ENCODE results near the gene CSKMT.

Gene CSKMT

DNA sequence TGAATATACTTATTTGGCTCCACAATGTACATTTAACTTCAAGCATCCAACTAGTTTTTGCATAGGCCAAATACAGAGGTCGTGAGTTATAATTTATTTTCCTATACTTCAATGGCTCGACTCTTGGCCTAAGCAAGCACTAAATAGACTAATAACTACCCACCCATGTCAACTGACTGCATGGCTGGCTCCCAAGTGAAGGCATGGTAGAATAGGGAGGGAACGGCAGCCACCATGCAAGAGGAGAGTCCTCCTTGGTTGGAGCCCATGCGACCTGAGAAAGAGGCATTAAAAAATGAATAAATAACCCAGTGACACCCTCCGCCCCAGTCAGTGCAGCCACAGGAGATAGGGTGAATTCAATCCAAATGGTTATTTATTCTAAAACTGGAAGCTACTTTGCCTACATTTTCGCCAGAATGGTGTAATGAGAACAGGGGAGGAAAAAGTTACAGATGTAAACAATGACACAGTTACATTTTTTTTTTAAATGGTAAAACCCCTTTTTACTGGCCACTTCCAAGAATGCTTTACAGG is 47.2 kb downstream of the CSKMT start:
- no peak overlapping the region for H3K4me3 ChIP-seq (ENCODE audit: low read depth, low read length)
- no peak for DNase-seq (ENCODE audit: low read depth)
- TF ChIP-seq, protein P1, sequence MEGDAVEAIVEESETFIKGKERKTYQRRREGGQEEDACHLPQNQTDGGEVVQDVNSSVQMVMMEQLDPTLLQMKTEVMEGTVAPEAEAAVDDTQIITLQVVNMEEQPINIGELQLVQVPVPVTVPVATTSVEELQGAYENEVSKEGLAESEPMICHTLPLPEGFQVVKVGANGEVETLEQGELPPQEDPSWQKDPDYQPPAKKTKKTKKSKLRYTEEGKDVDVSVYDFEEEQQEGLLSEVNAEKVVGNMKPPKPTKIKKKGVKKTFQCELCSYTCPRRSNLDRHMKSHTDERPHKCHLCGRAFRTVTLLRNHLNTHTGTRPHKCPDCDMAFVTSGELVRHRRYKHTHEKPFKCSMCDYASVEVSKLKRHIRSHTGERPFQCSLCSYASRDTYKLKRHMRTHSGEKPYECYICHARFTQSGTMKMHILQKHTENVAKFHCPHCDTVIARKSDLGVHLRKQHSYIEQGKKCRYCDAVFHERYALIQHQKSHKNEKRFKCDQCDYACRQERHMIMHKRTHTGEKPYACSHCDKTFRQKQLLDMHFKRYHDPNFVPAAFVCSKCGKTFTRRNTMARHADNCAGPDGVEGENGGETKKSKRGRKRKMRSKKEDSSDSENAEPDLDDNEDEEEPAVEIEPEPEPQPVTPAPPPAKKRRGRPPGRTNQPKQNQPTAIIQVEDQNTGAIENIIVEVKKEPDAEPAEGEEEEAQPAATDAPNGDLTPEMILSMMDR (IDR thresholded peaks at IDR 0.05; ENCODE audit: control insufficient read depth, extremely low read depth, insufficient read depth), result no peak

DNA sequence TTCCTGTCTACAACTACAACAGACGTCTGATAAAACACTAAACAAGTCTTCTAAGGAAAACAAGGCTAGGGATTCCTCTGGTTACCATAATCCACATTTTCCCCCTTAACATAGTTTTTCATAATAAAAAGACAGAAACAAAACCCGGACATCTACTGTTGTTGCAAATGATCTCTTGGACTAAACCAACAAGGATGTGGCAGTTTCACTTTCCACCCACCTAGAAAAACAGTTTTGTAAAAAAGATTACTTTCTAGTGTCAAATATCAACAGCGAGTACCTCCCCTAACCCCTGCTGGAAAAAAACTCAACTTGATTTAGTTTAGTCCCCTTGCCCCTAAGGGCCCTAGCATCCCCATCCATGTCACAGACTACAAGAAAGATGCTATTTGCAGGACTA is 47.7 kb downstream of the CSKMT start:
- H3K4me3 ChIP-seq (ENCODE audit: low read depth, low read length), result no peak overlapping the region
- TF ChIP-seq, protein P1 (IDR thresholded peaks at IDR 0.05; ENCODE audit: control insufficient read depth, extremely low read depth, insufficient read depth), result no peak
- DNase-seq (ENCODE audit: low read depth), result no peak

DNA sequence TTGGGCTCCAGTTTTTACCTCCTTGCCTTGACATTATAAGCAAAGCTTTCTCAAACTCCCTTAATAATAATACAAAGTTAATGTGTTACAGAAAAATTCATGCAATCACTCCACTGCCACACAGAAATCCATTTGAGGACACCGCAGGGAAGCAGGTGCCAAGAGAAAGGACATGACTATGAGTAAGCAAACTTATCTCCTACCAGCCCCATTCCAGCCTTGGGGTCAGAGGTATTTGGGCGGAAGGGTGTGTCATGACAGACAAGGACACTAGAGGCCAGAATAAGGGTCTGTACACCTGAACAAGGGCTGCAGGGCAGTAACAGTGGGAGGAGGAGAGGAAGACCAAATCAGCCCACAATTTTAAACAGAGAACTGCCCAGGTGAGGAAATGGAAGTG is 48.2 kb downstream of the CSKMT start:
- TF ChIP-seq, protein P1 (IDR thresholded peaks at IDR 0.05; ENCODE audit: control insufficient read depth, extremely low read depth, insufficient read depth), result no peak
- DNase-seq (ENCODE audit: low read depth), result no peak
- no peak overlapping the region for H3K4me3 ChIP-seq (ENCODE audit: low read depth, low read length)

DNA sequence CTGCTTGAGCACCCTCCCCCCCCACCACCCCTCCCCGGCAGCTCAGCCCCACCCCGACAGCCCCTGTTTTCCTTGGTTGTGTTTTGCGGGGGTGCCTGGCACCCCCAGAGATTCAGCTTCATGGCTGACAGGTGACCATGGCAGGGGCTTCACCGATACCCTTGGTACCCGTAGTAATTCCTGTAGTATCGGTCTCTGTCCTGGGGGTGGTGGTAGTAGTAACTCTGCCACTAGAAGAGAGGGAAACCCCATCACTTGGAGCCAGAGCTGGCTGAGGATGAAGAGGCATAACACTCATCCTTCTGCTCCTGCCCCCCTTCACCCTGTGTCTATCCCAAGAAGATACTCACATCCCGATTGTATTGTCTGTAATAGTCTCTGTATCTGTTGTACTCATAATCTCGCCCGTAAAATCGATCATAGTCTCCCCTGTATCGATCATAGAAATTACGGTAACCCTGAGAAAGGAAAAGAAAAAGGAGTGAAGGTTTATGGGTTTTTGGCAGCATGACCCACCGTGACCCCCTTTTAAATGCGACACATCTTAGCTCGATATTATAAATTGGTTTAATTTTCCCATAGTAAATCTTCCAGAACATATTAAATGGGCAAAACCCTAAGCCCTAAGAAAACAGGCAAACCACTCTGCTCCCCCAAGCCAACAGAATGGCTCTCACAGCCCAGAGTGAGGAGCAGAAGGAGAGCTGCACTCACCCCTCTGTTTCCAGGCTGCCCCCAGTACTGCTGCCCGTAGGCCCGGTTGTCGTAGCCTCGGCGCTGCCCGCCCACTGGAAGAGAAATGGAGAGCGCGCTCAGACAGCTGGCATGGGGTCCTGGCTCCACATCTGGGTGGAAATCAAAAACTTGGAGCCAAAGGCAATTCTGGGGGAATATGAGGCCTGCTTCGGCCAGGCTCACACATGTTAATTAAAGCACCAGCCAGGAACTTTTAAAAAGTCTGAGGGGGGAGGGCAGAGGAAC is 50.3 kb downstream of the CSKMT start:
- no peak overlapping the region for H3K4me3 ChIP-seq (ENCODE audit: low read depth, low read length)
- DNase-seq (ENCODE audit: low read depth), result no peak
- TF ChIP-seq, protein P1 (IDR thresholded peaks at IDR 0.05; ENCODE audit: control insufficient read depth, extremely low read depth, insufficient read depth), result no peak

DNA sequence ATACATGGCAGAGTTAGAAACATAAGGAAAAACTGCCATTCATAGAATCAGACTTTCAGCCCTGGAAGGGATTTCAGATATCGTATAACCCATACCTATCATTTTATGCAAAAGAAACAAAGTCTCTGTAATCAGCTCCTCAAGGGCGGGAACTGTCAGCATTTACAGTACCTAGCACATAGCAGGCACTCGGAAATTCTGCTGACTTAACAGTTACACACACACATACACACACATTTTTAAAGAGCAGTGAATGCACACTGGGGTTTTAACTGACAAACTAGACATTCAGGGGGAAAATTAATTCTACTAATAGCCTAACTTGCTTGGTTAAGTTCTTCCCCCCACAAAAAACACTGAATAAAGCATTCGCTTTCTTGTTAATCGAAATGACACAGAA is 51.1 kb downstream of the CSKMT start:
- no peak overlapping the region for H3K4me3 ChIP-seq (ENCODE audit: low read depth, low read length)
- TF ChIP-seq, protein P1 (IDR thresholded peaks at IDR 0.05; ENCODE audit: control insufficient read depth, extremely low read depth, insufficient read depth), result no peak
- no peak for DNase-seq (ENCODE audit: low read depth)

DNA sequence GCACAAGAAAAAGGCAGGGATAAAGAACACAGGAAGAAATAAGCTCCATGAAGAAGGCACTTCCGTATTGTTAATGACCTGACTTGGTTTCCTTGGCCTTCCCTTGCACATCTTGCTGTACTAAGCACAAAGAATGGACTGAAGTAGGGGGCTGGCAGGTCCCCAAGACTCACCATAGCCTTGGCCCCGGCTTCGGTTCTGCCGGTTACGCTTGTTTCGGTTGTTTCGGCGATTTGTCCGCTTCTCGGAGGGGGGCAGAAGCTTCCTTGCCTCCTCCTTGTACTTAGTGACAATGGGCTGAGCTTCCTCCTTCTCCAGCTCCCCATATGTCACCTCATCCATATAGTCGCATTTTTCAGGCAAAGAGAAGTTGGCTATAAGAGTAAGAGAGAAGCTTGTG is 51.7 kb downstream of the CSKMT start:
- TF ChIP-seq, protein P1 (IDR thresholded peaks at IDR 0.05; ENCODE audit: control insufficient read depth, extremely low read depth, insufficient read depth), result no peak
- no peak for DNase-seq (ENCODE audit: low read depth)
- H3K4me3 ChIP-seq (ENCODE audit: low read depth, low read length), result no peak overlapping the region

Data from LNCaP clone FGC (cell line).